Measurements from ENCODE around the gene CFAP52.

CFAP52 gene

GRCh38 chr17:9536061-9536460 is 40.4 kb upstream of the CFAP52 start:
- no peak for DNase-seq
- TF ChIP-seq, protein P1, sequence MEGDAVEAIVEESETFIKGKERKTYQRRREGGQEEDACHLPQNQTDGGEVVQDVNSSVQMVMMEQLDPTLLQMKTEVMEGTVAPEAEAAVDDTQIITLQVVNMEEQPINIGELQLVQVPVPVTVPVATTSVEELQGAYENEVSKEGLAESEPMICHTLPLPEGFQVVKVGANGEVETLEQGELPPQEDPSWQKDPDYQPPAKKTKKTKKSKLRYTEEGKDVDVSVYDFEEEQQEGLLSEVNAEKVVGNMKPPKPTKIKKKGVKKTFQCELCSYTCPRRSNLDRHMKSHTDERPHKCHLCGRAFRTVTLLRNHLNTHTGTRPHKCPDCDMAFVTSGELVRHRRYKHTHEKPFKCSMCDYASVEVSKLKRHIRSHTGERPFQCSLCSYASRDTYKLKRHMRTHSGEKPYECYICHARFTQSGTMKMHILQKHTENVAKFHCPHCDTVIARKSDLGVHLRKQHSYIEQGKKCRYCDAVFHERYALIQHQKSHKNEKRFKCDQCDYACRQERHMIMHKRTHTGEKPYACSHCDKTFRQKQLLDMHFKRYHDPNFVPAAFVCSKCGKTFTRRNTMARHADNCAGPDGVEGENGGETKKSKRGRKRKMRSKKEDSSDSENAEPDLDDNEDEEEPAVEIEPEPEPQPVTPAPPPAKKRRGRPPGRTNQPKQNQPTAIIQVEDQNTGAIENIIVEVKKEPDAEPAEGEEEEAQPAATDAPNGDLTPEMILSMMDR (IDR thresholded peaks at IDR 0.05; ENCODE audit: low read depth, low read length): no peak
- no peaks in the 10 kb centered on the region for H3K4me1 ChIP-seq
- no peak overlapping the region for H3K4me3 ChIP-seq (ENCODE audit: low read depth, low read length)
- no peaks in the 10 kb centered on the region for H3K27me3 ChIP-seq
- H3K36me3 ChIP-seq: no peaks in the 10 kb centered on the region
- H3K9me3 ChIP-seq: no peaks in the 10 kb centered on the region

- Histone ChIP-seq H3K27me3 (no peaks in the 10 kb centered on the region), H3K36me3 (no peaks in the 10 kb centered on the region), H3K4me1 (no peaks in the 10 kb centered on the region), H3K4me3 (ENCODE audit: low read depth, low read length) (no peak overlapping the region), H3K9me3 (no peaks in the 10 kb centered on the region)
- TF ChIP-seq, protein P1 (IDR thresholded peaks at IDR 0.05; ENCODE audit: low read depth, low read length): no peak
- DNase-seq: no peak
Observed at GRCh38 chr17:9537177-9537776, 39.2 kb upstream of the CFAP52 start.

- TF ChIP-seq, protein P1 (IDR thresholded peaks at IDR 0.05; ENCODE audit: low read depth, low read length): no peak
- Histone ChIP-seq H3K36me3 (no peaks in the 10 kb centered on the region), H3K9me3 (no peaks in the 10 kb centered on the region), H3K4me1 (no peaks in the 10 kb centered on the region), H3K27me3 (no peaks in the 10 kb centered on the region), H3K4me3 (ENCODE audit: low read depth, low read length) (no peak overlapping the region)
- no peak for DNase-seq
Observed at GRCh38 chr17:9538626-9539025, 37.8 kb upstream of the CFAP52 start.

DNA sequence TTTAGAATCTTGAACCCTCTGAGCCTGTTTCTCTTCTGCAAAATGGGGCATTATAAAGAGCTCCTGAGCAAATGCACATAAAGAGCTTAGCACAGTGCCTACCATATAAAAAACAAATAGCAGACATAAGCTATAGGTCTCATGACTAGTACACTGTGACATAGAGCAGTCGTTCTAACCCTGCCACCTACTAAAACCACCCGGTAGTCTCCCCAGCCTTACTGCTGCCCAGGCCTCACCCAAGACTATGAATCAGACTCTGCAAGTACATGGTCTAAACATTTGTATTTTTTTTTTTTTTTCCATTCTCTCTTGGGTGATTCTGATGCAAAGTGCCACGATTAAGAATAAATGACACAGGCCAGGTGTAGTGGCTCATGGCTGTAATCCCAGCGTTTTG is 34.7 kb upstream of the CFAP52 start:
- TF ChIP-seq, protein P1 (IDR thresholded peaks at IDR 0.05; ENCODE audit: low read depth, low read length): no peak
- H3K36me3 ChIP-seq: no peaks in the 10 kb centered on the region
- DNase-seq: no peak
- H3K4me3 ChIP-seq (ENCODE audit: low read depth, low read length): no peak overlapping the region
- H3K27me3 ChIP-seq: no peaks in the 10 kb centered on the region
- no peaks in the 10 kb centered on the region for H3K4me1 ChIP-seq
- no peaks in the 10 kb centered on the region for H3K9me3 ChIP-seq

- no peak for DNase-seq
- TF ChIP-seq, protein P1 (IDR thresholded peaks at IDR 0.05; ENCODE audit: low read depth, low read length): no peak
- no peaks in the 10 kb centered on the region for H3K4me1 ChIP-seq
- H3K9me3 ChIP-seq: no peaks in the 10 kb centered on the region
- no peaks in the 10 kb centered on the region for H3K27me3 ChIP-seq
- no peaks in the 10 kb centered on the region for H3K36me3 ChIP-seq
- no peak overlapping the region for H3K4me3 ChIP-seq (ENCODE audit: low read depth, low read length)
Observed at GRCh38 chr17:9544221-9544620, 32.2 kb upstream of the CFAP52 start.

GRCh38 chr17:9549215-9549614 is 27.2 kb upstream of the CFAP52 start:
- Histone ChIP-seq H3K9me3 (no peaks in the 10 kb centered on the region), H3K4me1 (no peaks in the 10 kb centered on the region), H3K4me3 (ENCODE audit: low read depth, low read length) (no peak overlapping the region), H3K36me3 (no peaks in the 10 kb centered on the region), H3K27me3 (no peaks in the 10 kb centered on the region)
- DNase-seq: no peak
- TF ChIP-seq, protein P1 (IDR thresholded peaks at IDR 0.05; ENCODE audit: low read depth, low read length): no peak
